Measurements from ENCODE around the gene DIDO1.

DNA sequence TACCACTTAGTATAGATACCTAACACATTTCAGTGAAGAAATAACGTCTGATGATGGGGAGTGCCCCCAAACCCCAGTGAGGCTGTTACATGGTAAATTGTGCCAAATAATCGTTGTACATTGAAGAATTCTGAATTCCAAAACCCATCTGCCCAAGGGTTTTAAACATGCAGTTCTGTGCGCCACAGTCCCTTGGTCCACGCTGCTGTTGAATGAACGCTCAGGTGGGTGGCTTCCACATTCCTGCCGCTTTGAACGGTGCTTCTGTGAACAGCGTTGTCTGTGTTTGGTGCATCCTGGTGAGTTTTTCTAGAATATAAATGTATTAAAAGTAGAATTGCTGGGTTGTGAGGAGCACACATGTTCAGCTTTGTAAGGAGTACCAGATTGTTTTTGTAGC, 14.6 kb upstream of the DIDO1 start:
- TF ChIP-seq, protein P1, sequence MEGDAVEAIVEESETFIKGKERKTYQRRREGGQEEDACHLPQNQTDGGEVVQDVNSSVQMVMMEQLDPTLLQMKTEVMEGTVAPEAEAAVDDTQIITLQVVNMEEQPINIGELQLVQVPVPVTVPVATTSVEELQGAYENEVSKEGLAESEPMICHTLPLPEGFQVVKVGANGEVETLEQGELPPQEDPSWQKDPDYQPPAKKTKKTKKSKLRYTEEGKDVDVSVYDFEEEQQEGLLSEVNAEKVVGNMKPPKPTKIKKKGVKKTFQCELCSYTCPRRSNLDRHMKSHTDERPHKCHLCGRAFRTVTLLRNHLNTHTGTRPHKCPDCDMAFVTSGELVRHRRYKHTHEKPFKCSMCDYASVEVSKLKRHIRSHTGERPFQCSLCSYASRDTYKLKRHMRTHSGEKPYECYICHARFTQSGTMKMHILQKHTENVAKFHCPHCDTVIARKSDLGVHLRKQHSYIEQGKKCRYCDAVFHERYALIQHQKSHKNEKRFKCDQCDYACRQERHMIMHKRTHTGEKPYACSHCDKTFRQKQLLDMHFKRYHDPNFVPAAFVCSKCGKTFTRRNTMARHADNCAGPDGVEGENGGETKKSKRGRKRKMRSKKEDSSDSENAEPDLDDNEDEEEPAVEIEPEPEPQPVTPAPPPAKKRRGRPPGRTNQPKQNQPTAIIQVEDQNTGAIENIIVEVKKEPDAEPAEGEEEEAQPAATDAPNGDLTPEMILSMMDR (IDR thresholded peaks at IDR 0.05) = no peak
- no peak for TF ChIP-seq POLR2A (IDR thresholded peaks at IDR 0.05)
- TF ChIP-seq POLR2AphosphoS5 (IDR thresholded peaks at IDR 0.05; ENCODE audit: insufficient read depth in 1 of 2, low read depth in 1 of 2) = no peak

Data from vagina (tissue), 2 donors.